CD4-positive, alpha-beta memory T cell (primary cell): ENCODE data around the gene CELF2. TPM values are rescaled to one million over a fixed set of nuclear protein-coding genes. Genes with fewer than 3 reads are reported as not detected.
A peak's percentile ranks its signal among the peaks of the same experiment; 100 is the strongest.

Experiments
- CTCF ChIA-PET: fragments of 350-600 bp; sonication (Branson Sonifier 250); formaldehyde crosslinking; loops from one replicate; lab custom pipeline; 2021; ENCODE audit warnings: inconsistent platforms; ENCODE audit not compliant: partially characterized antibody; lab: Charles Lee
- POLR2A ChIA-PET: fragments of 350-600 bp; sonication (Branson Sonifier 250); formaldehyde crosslinking; loops from one replicate; lab custom pipeline; 2021; ENCODE audit not compliant: partially characterized antibody; lab: Charles Lee
- DNase-seq, 5 donors: peaks; one replicate each; pipeline versions ENCODE4 v3.0.0 to v3.0.0-alpha.2; 2020 to 2022; ENCODE audit warnings: mixed read lengths in 1 of 5
- H3K27ac ChIP-seq: one replicate; pipeline ENCODE4 v1.7.0; 2013; ENCODE audit warnings: low read depth, low read length
- H3K27me3 ChIP-seq: 2 replicates; pipeline ENCODE4 v1.7.0; 2013; ENCODE audit warnings: mild to moderate bottlenecking, low read length, moderate library complexity; ENCODE audit not compliant: insufficient read depth
- H3K36me3 ChIP-seq: 2 replicates; pipeline ENCODE4 v1.7.0; 2013; ENCODE audit warnings: mild to moderate bottlenecking, low read length, moderate library complexity; ENCODE audit not compliant: insufficient read depth
- H3K4me1 ChIP-seq: 2 replicates; pipeline ENCODE4 v1.7.0; 2013; ENCODE audit warnings: mild to moderate bottlenecking, low read length, moderate library complexity; ENCODE audit not compliant: insufficient read depth
- H3K4me3 ChIP-seq, 2 donors: one replicate each; pipeline ENCODE4 v1.7.0; 2013; ENCODE audit warnings: low read length in 2 of 2, mild to moderate bottlenecking in 1 of 2
- H3K9me3 ChIP-seq, 2 donors: one replicate each; pipeline ENCODE4 v1.7.0; 2013; ENCODE audit warnings: low read length in 2 of 2, control low read depth in 1 of 2; ENCODE audit not compliant: control insufficient read depth in 1 of 2
- H3K27ac Mint-ChIP-seq, 7 donors: one replicate each; pipeline ENCODE4 v1.8.0; 2020 to 2021; ENCODE audit warnings: mixed read lengths in 7 of 7, mild to moderate bottlenecking in 6 of 7, inconsistent platforms in 3 of 7, moderate library complexity in 3 of 7
- H3K27me3 Mint-ChIP-seq, 2 donors: one replicate each; pipeline ENCODE4 v1.8.0; 2020 to 2021; ENCODE audit warnings: mixed read lengths in 2 of 2
- H3K36me3 Mint-ChIP-seq, 2 donors: one replicate each; pipeline ENCODE4 v1.8.0; 2020 to 2021; ENCODE audit warnings: mixed read lengths in 2 of 2, inconsistent platforms in 1 of 2, mild to moderate bottlenecking in 1 of 2
- H3K4me1 Mint-ChIP-seq, 4 donors: one replicate each; pipeline ENCODE4 v1.8.0; 2020 to 2021; ENCODE audit warnings: mixed read lengths in 4 of 4, mild to moderate bottlenecking in 1 of 4
- H3K4me3 Mint-ChIP-seq, 8 donors: one replicate each; pipeline ENCODE4 v1.8.0; 2020 to 2021; ENCODE audit warnings: mixed read lengths in 8 of 8, mild to moderate bottlenecking in 7 of 8, moderate library complexity in 6 of 8, inconsistent platforms in 3 of 8
- H3K9me3 Mint-ChIP-seq, 8 donors: one replicate each; pipeline ENCODE4 v1.8.0; 2020 to 2021; ENCODE audit warnings: mixed read lengths in 8 of 8, mild to moderate bottlenecking in 5 of 8, inconsistent platforms in 3 of 8, moderate library complexity in 1 of 8
- intact Hi-C: fragments of 100-400 bp; cut with micrococcal nuclease; formaldehyde crosslinking; loops from one replicate; pipeline ENCODE4 v1.15.1; 2023
- polyA plus RNA-seq, 2 donors: library from polyadenylated mRNA; unstranded; fragments of 300-500 nt; fragmentation: Illumina TruSeq; gene quantifications; one replicate each; pipeline ENCODE4 v1.2.3, GENCODE V29; 2021
- total RNA-seq, 2 experiments: library from RNA; stranded (reverse); gene quantifications; one replicate each; pipeline ENCODE4 v1.2.3, GENCODE V29; 2021

The CELF2 gene
- total and polyA plus RNA-seq, 4 experiments from 2014 or later = 122 to 180 (median 167) TPM

DNA sequence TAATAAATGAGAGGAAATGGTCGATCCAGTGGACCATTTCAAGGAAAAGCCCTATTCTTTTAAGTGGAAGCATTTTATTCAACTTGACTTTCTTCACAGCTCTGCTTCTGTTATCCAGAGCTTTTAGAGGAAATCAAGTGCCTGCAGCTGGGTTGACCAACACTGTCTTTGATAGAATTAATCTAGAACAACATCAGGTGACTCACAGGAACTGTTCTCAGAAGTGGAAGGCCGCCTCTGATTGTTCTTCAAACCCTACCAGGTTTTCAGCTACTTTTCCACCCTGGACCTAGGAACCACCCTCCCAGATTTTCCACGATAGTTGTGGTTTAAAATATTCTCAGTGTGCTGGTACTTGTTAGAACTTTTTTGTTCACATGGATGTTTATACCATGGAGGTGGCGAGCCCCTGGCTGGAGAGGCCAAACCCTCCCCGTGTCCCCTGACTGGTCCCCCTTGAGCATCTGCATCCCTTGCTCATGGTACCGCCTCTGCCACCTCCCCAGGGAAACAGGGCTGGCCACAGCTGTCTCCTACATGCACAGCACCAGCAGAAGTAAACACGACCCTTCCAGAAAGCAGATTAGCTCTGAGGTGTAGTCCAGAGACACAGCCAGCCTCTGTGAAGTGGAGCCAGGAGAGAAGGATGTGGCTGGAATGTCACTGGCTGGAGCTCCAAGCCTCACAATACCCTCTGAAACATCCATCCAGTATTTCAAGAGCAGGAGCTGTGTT is 300.4 kb downstream of the CELF2 start:
- peaks cover 56 to 83% (median 67%) of the 10 kb centered on the region in 4 donors for H3K4me1 Mint-ChIP-seq
- ChIA-PET POLR2A (no interaction called here), CTCF (interaction anchor here (1.3 kb wide), 1 partner anchor 46 kb away, joined by 3 read pairs; no protein-coding TSS in a partner anchor)
- Histone ChIP-seq H3K9me3 (no peaks in the 10 kb centered on the region), H3K4me3 (no peak overlapping the region), H3K27me3 (no peaks in the 10 kb centered on the region), H3K4me1 (peaks cover 53% of the 10 kb centered on the region), H3K27ac (no peak overlapping the region), H3K36me3 (peaks cover 82% of the 10 kb centered on the region)
- peak overlapping the region in 6 of 7 donors; percentile 48 to 90 (median 73) for H3K27ac Mint-ChIP-seq
- H3K9me3 Mint-ChIP-seq = peaks cover 0 to 7% (median 0%) of the 10 kb centered on the region in 8 donors
- peaks cover 76 to 96% of the 10 kb centered on the region in 2 donors for H3K36me3 Mint-ChIP-seq
- DNase-seq = no peak
- intact Hi-C loops = no loop called here
- H3K4me3 Mint-ChIP-seq = peak overlapping the region in 6 of 8 donors; percentile 6 to 67 (median 29)
- no peaks in the 10 kb centered on the region for H3K27me3 Mint-ChIP-seq

DNA sequence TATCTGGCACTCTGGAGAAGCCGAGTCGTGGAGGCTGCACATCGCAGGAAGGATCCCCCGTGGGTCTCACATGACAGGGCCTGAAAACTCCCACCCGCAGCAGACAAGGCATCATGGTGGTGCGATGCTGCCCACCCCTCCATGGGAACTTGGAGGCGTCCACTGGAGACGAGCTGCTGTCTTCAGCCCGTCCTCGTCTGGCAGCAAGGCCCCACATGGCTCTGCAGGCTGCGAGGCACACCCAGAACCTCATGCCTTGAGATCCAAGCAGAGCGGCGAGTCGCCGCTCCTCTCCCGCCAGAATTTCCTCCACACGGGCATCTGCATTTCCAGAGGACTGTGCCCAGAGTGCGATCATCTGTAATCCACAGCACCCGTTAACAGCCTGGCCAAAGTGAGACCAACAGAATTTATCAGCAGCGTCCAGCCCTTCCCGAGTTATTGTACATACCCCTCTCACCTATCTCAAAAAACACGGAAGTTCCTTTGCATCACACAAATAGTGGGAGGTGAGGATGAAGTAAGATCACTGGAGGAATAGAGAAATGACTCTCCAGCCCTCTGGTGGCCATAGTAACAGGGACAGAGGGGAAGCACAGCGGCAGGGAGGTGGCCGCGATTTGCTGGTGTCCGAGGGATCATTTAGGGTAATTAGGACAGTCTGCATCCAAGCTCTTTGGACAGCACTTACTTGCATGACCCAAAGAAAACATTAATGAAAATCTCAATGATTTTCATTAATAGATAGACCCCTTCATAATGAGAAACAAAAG is 301.3 kb downstream of the CELF2 start:
- Mint-ChIP-seq H3K9me3 (peaks cover 0 to 7% (median 0%) of the 10 kb centered on the region in 8 donors), H3K36me3 (peaks cover 76 to 94% of the 10 kb centered on the region in 2 donors), H3K27me3 (no peaks in the 10 kb centered on the region), H3K4me3 (peak overlapping the region in 5 of 8 donors; percentile 13 to 67 (median 37)), H3K27ac (peak overlapping the region; percentile 68 to 90 (median 74)), H3K4me1 (peaks cover 52 to 74% (median 61%) of the 10 kb centered on the region in 4 donors)
- H3K4me3 ChIP-seq = no peak overlapping the region
- POLR2A ChIA-PET = interaction anchor here (1.7 kb wide), 1 partner anchor 20 kb away, joined by 4 read pairs; no protein-coding TSS in a partner anchor
- no peaks in the 10 kb centered on the region for H3K9me3 ChIP-seq
- H3K36me3 ChIP-seq = peaks cover 82% of the 10 kb centered on the region
- CTCF ChIA-PET = interaction anchor here (1.3 kb wide), 1 partner anchor 7 kb away, joined by 5 read pairs; no protein-coding TSS in a partner anchor
- intact Hi-C loops = no loop called here
- H3K27ac ChIP-seq = peak overlapping the region; percentile 20
- no peak for DNase-seq
- H3K27me3 ChIP-seq = no peaks in the 10 kb centered on the region
- H3K4me1 ChIP-seq = peaks cover 53% of the 10 kb centered on the region

DNA sequence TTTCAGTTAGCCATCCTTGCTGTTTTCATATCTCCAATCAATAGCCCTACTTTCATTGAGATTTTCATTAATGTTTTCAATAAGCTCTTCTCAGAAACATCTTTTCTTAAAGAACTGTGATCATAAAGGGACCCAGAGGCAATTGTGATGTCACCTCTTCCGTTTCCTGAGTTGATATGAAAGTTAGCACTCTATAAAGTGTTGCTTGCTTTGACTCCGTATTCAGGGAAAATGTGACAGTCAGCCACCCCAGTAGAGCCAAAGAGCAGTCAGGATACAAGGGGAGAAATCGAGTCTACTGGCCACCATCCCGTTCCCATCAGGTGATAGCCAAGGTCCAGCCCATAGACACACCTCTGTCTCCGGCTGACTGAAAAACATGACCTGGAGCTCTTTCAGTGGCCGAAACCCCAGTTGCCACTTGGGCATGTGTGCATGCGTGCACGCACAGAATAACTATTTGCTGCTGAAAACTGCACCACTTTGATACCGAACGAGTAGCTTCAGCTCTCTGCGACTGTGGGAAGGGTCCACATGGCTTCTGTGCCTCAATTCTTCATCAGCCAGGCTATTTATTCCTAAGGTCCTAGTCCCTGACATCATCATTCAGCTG is 302.4 kb downstream of the CELF2 start:
- peak overlapping the region; percentile 58 to 88 (median 81) for H3K27ac Mint-ChIP-seq
- intact Hi-C loops = no loop called here
- H3K27me3 Mint-ChIP-seq = no peaks in the 10 kb centered on the region
- ChIA-PET POLR2A (interaction anchor here (0.6 to 1.7 kb wide), 2 partner anchors 10 to 19 kb away, joined by 3 to 4 read pairs; no protein-coding TSS in a partner anchor), CTCF (interaction anchor here (1.0 to 1.3 kb wide), 2 partner anchors 8 to 15 kb away, joined by 3 to 5 read pairs; no protein-coding TSS in a partner anchor)
- no peaks in the 10 kb centered on the region for H3K9me3 ChIP-seq
- peaks cover 76 to 94% of the 10 kb centered on the region in 2 donors for H3K36me3 Mint-ChIP-seq
- peaks cover 0 to 6% (median 0%) of the 10 kb centered on the region in 8 donors for H3K9me3 Mint-ChIP-seq
- no peak for DNase-seq
- peaks cover 52% of the 10 kb centered on the region for H3K4me1 ChIP-seq
- H3K4me3 Mint-ChIP-seq = peak overlapping the region; percentile 18 to 73 (median 38)
- H3K4me3 ChIP-seq = no peak overlapping the region
- peak overlapping the region; percentile 20 for H3K27ac ChIP-seq
- peaks cover 81% of the 10 kb centered on the region for H3K36me3 ChIP-seq
- no peaks in the 10 kb centered on the region for H3K27me3 ChIP-seq
- H3K4me1 Mint-ChIP-seq = peaks cover 46 to 65% (median 51%) of the 10 kb centered on the region in 4 donors

DNA sequence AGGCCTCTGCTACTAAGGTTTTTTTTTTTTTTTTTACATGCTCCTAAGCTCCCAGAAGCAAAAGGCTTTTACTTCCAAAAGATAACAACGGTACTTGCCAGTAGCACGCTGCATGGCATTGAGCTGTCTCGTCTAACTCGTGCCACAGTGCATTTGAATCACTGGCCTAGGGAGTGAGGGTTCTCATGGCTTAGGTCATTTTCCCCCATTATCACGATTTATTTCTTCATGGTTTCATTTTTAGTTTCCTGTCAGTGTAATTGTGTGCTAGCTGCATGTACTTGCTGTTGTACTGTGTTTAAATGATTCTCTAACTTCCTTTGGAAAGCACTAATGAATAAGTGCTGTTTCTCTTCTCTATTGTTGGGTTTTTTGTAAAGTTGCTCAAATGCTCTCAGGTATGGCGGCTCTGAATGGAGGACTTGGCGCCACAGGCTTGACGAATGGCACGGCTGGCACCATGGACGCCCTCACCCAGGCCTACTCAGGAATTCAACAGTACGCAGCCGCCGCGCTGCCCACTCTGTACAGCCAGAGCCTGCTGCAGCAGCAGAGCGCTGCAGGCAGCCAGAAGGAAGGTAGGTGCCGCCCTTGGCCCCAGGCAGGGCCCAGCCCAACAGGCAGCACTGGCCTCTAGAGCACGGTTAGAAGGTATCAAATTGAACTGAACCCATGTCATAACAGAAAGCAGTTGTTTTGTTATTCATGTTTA is 303.3 kb downstream of the CELF2 start:
- DNase-seq = no peak
- POLR2A ChIA-PET = interaction anchor here (1.7 kb wide), 1 partner anchor 18 kb away, joined by 4 read pairs; no protein-coding TSS in a partner anchor
- CTCF ChIA-PET = interaction anchor here (1.0 to 1.5 kb wide), 3 partner anchors 9 to 26 kb away, joined by 3 to 5 read pairs (median 5); no protein-coding TSS in a partner anchor
- Mint-ChIP-seq H3K4me3 (peak overlapping the region in 3 of 8 donors; percentile 14 to 57 (median 25)), H3K4me1 (peaks cover 42 to 61% (median 51%) of the 10 kb centered on the region in 4 donors), H3K9me3 (peaks cover 0 to 6% (median 0%) of the 10 kb centered on the region in 8 donors), H3K27me3 (no peaks in the 10 kb centered on the region), H3K36me3 (peaks cover 81 to 96% of the 10 kb centered on the region in 2 donors), H3K27ac (peak overlapping the region; percentile 1 to 88 (median 47))
- H3K9me3 ChIP-seq = no peaks in the 10 kb centered on the region
- peaks cover 45% of the 10 kb centered on the region for H3K4me1 ChIP-seq
- peaks cover 83% of the 10 kb centered on the region for H3K36me3 ChIP-seq
- no peak overlapping the region for H3K4me3 ChIP-seq
- no peaks in the 10 kb centered on the region for H3K27me3 ChIP-seq
- peak overlapping the region; percentile 20 for H3K27ac ChIP-seq
- intact Hi-C loops = no loop called here

- Histone ChIP-seq H3K27ac (no peak overlapping the region), H3K4me1 (peaks cover 33% of the 10 kb centered on the region), H3K27me3 (no peaks in the 10 kb centered on the region), H3K4me3 (no peak overlapping the region), H3K9me3 (no peaks in the 10 kb centered on the region), H3K36me3 (peaks cover 88% of the 10 kb centered on the region)
- POLR2A ChIA-PET = interaction anchor here (0.6 kb wide), 1 partner anchor 9 kb away, joined by 4 read pairs; no protein-coding TSS in a partner anchor
- Mint-ChIP-seq H3K27ac (peak overlapping the region in 3 of 7 donors; percentile 46 to 77 (median 55)), H3K27me3 (no peaks in the 10 kb centered on the region), H3K9me3 (peaks cover 0 to 7% (median 0%) of the 10 kb centered on the region in 8 donors), H3K36me3 (peaks cover 80 to 96% of the 10 kb centered on the region in 2 donors), H3K4me1 (peaks cover 31 to 49% (median 41%) of the 10 kb centered on the region in 4 donors), H3K4me3 (no peak overlapping the region)
- CTCF ChIA-PET = interaction anchor here (1.5 kb wide), 1 partner anchor 28 kb away, joined by 5 read pairs; no protein-coding TSS in a partner anchor
- intact Hi-C loops = no loop called here
- DNase-seq = no peak
Measured at GRCh38 chr10:11322698-11323097, 305.0 kb downstream of the CELF2 start.

DNA sequence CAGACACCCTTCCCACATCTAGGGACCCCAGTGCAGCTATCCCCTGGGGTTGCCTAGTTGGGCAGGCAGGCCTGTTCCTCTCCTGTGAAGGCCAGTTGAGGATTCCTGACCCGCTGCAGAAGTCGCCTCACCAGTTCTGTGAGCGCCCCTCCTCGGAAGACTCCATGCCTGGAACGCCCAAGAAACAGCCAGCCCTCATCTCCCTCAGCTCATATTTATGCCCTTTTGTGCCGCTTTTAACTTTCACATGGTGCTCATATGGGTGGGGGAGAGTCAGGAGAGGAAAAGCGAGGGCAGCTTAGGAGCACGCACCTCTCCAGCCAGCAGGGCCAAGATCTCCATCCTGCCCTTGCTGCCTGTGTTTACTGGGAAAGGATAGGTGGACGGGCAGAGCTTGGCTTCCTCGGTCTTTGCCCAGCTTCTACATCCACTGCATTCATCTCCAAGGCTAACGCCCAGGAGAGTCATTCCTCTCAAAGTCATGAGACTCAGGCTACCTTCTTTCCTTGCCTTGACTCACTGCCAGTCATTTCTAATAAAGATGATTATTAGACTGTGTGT is 307.2 kb downstream of the CELF2 start:
- Histone ChIP-seq H3K4me3 (no peak overlapping the region), H3K9me3 (no peaks in the 10 kb centered on the region), H3K36me3 (peaks cover 90% of the 10 kb centered on the region), H3K27ac (no peak overlapping the region), H3K4me1 (peaks cover 12% of the 10 kb centered on the region), H3K27me3 (no peaks in the 10 kb centered on the region)
- Mint-ChIP-seq H3K9me3 (peaks cover 0 to 12% (median 0%) of the 10 kb centered on the region in 8 donors), H3K36me3 (peaks cover 78 to 95% of the 10 kb centered on the region in 2 donors), H3K4me1 (peaks cover 17 to 28% (median 23%) of the 10 kb centered on the region in 4 donors), H3K27me3 (no peaks in the 10 kb centered on the region), H3K4me3 (peak overlapping the region in 1 of 8 donors; percentile 2), H3K27ac (peak overlapping the region in 3 of 7 donors; percentile 57 to 80 (median 63))
- CTCF ChIA-PET = no interaction called here
- POLR2A ChIA-PET = interaction anchor here (0.6 kb wide), 1 partner anchor 364 kb away, joined by 3 read pairs; no protein-coding TSS in a partner anchor
- DNase-seq = no peak
- intact Hi-C loops = no loop called here
